BE2C (cell line): ENCODE results near the gene CSH2.
A peak's percentile ranks its signal among the peaks of the same experiment; 100 is the strongest.
"Not testable (repeated sequence)": the region's sequence is repeated elsewhere in the genome, so short reads cannot be mapped to it uniquely, and the experiment has no call there.

ENCODE experiments used
- DNase-seq: peaks from one replicate; pipeline ENCODE4 v3.0.0-alpha.2; 2020
- H3K27me3 ChIP-seq: fragments of 250-450 bp; sonication (Bioruptor Pico); 2 replicates; pipeline ENCODE4 v1.5.1; 2020; ENCODE audit warnings: mild to moderate bottlenecking
- H3K36me3 ChIP-seq: fragments of 250-450 bp; sonication (Bioruptor Pico); 2 replicates; pipeline ENCODE4 v1.5.1; 2020; ENCODE audit warnings: mild to moderate bottlenecking
- H3K4me1 ChIP-seq: fragments of 250-450 bp; sonication (Bioruptor Pico); 2 replicates; pipeline ENCODE4 v1.5.1; 2020
- H3K4me3 ChIP-seq: 2 replicates; pipeline ENCODE4 v1.5.1; 2011; ENCODE audit warnings: low read depth, low read length
- H3K9me3 ChIP-seq: fragments of 250-450 bp; sonication (Bioruptor Pico); 2 replicates; pipeline ENCODE4 v1.5.1; 2020
- TF ChIP-seq, protein P1 (sequence below): IDR thresholded peaks from 2 replicates; pipeline ENCODE4 v1.5.1; 2012; ENCODE audit warnings: mild to moderate bottlenecking, low read depth, low read length

Gene CSH2

DNA sequence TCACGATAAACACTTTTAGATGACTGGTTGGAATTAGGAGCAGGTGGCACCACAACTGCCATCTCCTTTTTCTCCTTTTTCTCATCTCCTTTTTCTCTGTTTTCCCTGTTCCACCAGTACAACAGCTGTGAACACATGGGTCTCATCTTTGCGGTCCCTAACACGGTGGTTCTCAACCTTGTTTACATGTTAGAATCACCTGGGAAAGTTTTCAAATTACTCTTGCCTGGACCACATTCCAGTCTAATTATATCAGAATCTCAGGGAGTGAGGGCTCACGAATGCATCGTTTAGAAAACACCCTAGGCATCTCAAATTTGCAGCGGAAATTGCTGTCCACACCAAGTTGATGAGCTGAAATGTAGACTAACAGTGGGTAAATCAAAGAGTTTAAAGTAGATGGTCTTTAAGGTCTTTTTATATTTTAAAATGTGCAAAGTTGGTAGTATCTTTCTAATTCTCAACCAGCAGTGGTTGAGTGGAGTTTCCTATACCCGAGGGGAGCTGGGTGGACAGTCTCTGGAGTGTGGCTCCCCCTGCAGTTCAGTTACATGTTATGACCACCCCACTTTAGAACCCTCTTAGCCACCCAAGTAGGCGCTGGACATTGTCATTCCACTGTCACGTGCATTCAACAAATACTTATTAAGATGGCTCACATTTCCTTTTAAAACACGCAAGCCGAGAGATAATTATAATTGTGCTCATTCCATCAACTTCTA is 19.0 kb upstream of the CSH2 start:
- TF ChIP-seq, protein P1, sequence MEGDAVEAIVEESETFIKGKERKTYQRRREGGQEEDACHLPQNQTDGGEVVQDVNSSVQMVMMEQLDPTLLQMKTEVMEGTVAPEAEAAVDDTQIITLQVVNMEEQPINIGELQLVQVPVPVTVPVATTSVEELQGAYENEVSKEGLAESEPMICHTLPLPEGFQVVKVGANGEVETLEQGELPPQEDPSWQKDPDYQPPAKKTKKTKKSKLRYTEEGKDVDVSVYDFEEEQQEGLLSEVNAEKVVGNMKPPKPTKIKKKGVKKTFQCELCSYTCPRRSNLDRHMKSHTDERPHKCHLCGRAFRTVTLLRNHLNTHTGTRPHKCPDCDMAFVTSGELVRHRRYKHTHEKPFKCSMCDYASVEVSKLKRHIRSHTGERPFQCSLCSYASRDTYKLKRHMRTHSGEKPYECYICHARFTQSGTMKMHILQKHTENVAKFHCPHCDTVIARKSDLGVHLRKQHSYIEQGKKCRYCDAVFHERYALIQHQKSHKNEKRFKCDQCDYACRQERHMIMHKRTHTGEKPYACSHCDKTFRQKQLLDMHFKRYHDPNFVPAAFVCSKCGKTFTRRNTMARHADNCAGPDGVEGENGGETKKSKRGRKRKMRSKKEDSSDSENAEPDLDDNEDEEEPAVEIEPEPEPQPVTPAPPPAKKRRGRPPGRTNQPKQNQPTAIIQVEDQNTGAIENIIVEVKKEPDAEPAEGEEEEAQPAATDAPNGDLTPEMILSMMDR: peak; percentile 56
- not testable (repeated sequence) for H3K4me1 ChIP-seq, H3K27me3 ChIP-seq, H3K4me3 ChIP-seq, H3K9me3 ChIP-seq, H3K36me3 ChIP-seq
- DNase-seq: peak; percentile 49

DNA sequence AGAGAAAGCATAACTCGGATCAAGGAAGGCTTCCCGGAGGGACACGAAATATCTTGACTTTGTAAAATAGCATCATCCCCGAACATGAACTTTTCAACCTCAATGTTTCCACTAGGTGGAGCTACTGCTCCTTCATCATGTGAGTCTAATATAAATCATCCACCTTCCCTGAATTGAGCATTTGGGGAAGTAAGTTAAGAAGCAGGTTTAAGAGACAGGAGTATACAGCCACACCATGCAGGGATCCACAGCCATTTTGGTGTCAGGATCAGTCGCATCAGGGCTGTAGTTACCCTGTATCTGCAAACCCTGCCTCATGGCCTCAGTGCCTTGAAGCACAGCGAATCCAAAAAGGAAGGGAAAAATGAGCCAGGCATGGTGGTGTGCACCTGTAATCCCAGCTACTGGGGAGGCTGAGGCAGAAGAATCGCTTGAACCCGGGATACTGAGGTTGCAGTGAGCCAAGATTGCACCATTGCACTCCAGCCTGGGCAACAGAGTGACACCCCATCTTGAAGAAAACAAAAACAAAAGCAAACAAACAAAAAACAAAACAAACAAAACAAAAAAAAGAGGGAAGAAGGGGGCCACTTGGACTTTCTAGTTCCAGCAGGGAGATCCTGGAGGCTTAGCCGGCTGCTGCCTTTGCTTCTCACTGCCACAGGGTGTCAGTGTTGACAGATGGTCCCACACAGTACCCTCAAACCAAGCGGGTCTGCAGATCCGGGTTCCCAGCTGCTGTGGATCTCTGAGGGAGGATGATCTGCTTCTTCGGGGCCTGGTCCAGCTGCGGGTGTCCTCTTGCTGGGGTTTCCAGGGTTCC is 15.8 kb upstream of the CSH2 start:
- H3K4me3 ChIP-seq, H3K4me1 ChIP-seq, H3K27me3 ChIP-seq, H3K9me3 ChIP-seq, H3K36me3 ChIP-seq: not testable (repeated sequence)
- DNase-seq: peak; percentile 63
- TF ChIP-seq, protein P1: peak; percentile 59

DNA sequence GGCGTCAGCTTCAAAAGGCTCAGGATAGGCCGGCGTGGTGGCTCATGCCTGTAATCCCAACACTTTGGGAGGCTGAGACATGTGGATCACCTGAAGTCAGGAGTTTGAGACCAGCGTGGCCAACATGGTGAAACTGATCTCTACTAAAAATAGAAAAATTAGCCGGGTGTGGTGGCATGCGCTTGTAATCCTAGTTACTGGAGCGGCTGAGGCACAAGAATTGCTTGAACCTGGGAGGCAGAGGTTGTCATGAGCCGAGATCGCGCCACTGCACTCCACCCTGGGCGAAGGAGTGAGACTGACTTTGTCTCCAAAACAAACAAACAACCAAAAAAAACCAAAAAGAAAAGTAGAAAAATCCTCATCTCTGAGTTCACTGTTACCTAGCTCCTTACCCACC is 11.6 kb upstream of the CSH2 start:
- DNase-seq, H3K27me3 ChIP-seq, H3K4me3 ChIP-seq, H3K36me3 ChIP-seq, H3K9me3 ChIP-seq, H3K4me1 ChIP-seq: not testable (repeated sequence)

DNA sequence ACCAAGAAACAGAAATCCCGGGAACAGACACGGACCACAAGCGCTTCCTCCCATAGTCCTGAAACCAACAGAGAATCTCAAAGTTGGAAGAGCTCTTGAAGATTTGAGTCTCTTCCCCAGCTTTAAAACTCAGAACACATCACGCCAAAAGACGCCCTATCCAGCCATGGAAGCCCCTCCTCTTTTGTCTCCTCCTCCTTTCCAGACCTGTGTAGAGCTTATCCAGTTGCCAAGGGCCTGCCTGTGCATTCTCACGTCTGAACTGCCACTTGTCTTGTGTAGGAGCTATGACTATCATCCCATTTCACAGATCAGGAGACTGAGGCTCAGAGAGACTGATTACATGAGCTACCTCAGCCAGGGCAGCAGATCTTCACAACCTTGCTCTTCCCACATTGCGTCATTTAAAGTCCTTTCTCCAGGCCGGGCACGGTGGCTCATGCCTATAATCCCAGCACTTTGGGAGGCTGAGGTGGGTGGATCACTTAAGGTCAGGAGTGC is 9.2 kb upstream of the CSH2 start:
- not testable (repeated sequence) for H3K4me1 ChIP-seq, H3K4me3 ChIP-seq, DNase-seq, H3K9me3 ChIP-seq, H3K36me3 ChIP-seq, H3K27me3 ChIP-seq

DNA sequence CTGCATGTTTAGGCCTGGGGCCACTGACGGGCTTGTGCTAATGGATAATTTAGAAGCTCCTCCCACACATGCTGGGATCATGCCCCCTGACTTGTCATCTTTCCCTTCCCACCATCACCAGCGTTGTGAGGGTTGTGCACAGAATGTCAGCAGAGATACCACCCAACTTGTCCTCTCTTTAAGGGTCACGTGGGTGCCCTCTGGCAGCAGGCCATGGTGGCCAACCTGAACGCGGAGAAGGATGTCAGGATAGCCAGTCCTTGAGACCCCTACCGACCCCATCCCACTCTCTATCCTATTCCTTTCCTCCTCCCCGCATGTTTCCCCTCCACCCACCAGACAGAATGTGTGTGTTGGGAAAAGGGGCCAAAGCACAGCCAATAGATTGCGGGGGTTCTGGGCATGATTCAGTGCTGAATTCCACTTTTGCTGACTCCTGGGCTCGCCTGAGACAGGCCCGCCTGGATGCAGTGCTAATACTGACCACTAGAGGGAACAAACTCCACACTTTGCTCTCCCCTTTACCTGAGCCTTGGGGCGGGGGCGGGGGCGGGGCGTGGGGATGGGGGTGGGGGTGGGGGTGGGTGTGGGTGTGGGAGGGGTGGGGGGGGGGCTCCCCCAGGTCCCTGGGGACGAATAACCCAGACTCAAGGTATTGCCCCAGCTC is 8.6 kb upstream of the CSH2 start, which contains the start of gene GH2:
GH2 (minus strand) TSS at position 10 of the 667 bp plus-strand sequence. CDS start 143 bp downstream, outside the sequence.
- peaks cover 3% of the 10 kb centered on the region for H3K4me1 ChIP-seq
- no peak within 1 kb of the TSS for H3K4me3 ChIP-seq
- H3K27me3 ChIP-seq: no peaks in the 10 kb centered on the region
- DNase-seq: peak; percentile 63
- TF ChIP-seq, protein P1: peak; percentile 66
- H3K9me3 ChIP-seq: no peaks in the 10 kb centered on the region
- H3K36me3 ChIP-seq: no peaks in the 10 kb centered on the region

DNA sequence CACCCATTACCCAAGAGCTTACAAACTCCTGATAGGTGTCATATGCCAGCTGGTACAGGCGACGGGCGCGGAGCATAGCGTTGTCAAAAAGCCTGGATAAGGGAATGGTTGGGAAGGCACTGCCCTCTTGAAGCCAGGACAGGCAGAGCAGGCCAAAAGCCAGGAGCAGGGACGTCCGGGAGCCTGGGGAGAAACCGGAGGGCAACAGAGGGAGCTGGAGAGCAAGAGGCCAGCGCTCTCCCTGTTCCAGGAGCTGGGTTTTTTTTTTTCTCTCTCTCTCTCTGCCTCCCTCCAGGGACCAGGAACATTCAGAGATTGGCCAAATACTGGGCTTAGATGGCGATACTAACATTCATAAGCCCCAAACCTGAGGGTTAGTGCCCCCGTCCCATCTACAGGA is 7.9 kb upstream of the CSH2 start:
- TF ChIP-seq, protein P1: peak; percentile 12; the same call in 1 of the 2 replicates
- not testable (repeated sequence) for DNase-seq

More for the DNA sequence above, 7.9 kb upstream of the CSH2 start:
- H3K36me3 ChIP-seq, H3K4me1 ChIP-seq, H3K9me3 ChIP-seq, H3K4me3 ChIP-seq, H3K27me3 ChIP-seq: not testable (repeated sequence)
